Large intestine (tissue), 3 donors: ENCODE data around the gene ZNF628. TPM values are rescaled to one million over a fixed set of nuclear protein-coding genes. Genes with fewer than 3 reads are reported as not detected.
"Not testable (repeated sequence)": the region's sequence is repeated elsewhere in the genome, so short reads cannot be mapped to it uniquely, and the experiment has no call there.

ENCODE experiments used
- DNase-seq, 2 donors: peaks; one replicate each; pipeline versions ENCODE4 v3.0.0 to v3.0.0-alpha.2; 2013
- H3K27ac ChIP-seq: one replicate; pipeline ENCODE4 v1.5.1; 2013; ENCODE audit warnings: low read length
- H3K27me3 ChIP-seq: 2 replicates; pipeline ENCODE4 v1.6.1; 2013; ENCODE audit warnings: low read length; ENCODE audit not compliant: control insufficient read depth, insufficient read depth
- H3K36me3 ChIP-seq: 2 replicates; pipeline ENCODE4 v1.6.1; 2013; ENCODE audit warnings: low read length; ENCODE audit not compliant: control insufficient read depth, insufficient read depth
- H3K4me1 ChIP-seq: one replicate; pipeline ENCODE4 v1.6.1; 2013; ENCODE audit warnings: low read length; ENCODE audit not compliant: control insufficient read depth, insufficient read depth
- H3K4me3 ChIP-seq: one replicate; pipeline ENCODE4 v1.5.1; 2013; ENCODE audit warnings: low read length
- H3K9me3 ChIP-seq: one replicate; pipeline ENCODE4 v1.6.1; 2013; ENCODE audit warnings: mild to moderate bottlenecking, low read depth, low read length, moderate library complexity; ENCODE audit not compliant: control insufficient read depth
- WGBS: methylation state at CpG from one replicate; pipeline ENCODE4 v1.1.5; 2013; ENCODE audit warnings: low lambda C conversion rate; ENCODE audit not compliant: insufficient coverage; 5-methylcytosine and 5-hydroxymethylcytosine counted together
- polyA plus RNA-seq: library from polyadenylated mRNA; unstranded; fragments of 120-200 nt; gene quantifications from one replicate; pipeline ENCODE4 v1.2.1, GENCODE V29; 2013

The ZNF628 gene
- polyA plus RNA-seq, 1 donor = 5.6 TPM

DNA sequence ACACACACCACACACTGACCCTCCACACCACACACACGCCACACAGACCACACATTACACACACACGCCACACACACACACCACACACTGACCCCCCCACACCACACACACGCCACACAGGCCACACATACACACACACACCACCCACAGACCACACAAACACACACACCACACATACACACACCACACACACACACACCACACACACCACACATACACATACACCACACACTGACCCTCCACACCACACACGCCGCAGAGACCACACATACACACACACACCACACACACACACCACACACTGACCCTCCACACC, 28.3 kb upstream of the ZNF628 start:
- no CpG with 5 or more reads among the region's 5 CpGs for WGBS
- not testable (repeated sequence) for DNase-seq, H3K9me3 ChIP-seq, H3K27ac ChIP-seq, H3K4me3 ChIP-seq, H3K36me3 ChIP-seq, H3K4me1 ChIP-seq
- peaks cover 76% of the 10 kb centered on the region for H3K27me3 ChIP-seq

DNA sequence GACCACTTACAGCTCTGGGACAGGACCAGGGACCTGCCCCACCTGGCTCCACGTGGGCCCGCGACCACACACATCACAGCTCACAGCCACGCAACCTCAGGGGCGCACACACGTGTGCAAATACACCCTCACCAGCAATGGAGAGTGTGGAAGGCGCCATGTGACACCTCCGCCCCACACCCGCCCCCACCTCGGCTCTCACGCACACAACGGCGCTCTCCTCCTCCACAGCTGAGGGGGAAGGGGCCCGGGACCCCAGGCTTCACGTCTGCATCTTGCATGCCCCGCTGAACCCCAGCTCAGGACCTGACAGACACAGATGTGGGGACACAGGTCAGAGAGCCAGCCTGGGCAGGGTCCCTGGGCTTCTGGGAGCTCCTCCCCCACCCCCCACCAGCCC, 26.9 kb upstream of the ZNF628 start:
- H3K9me3 ChIP-seq = peaks cover 9% of the 10 kb centered on the region
- H3K27ac ChIP-seq = no peak overlapping the region
- H3K4me1 ChIP-seq = peaks cover 8% of the 10 kb centered on the region
- WGBS = no CpG with 5 or more reads among the region's 16 CpGs
- peaks cover 4% of the 10 kb centered on the region for H3K36me3 ChIP-seq
- peaks cover 65% of the 10 kb centered on the region for H3K27me3 ChIP-seq
- no peak overlapping the region for H3K4me3 ChIP-seq
- DNase-seq = no peak

- peaks cover 9% of the 10 kb centered on the region for H3K36me3 ChIP-seq
- WGBS = 0% methylated on average over 4 of the region's 80 CpGs
- no peak overlapping the region for H3K27ac ChIP-seq
- peaks cover 9% of the 10 kb centered on the region for H3K9me3 ChIP-seq
- peaks cover 8% of the 10 kb centered on the region for H3K4me1 ChIP-seq
- peaks cover 49% of the 10 kb centered on the region for H3K27me3 ChIP-seq
- H3K4me3 ChIP-seq = no peak overlapping the region
- DNase-seq = no peak
Observed at GRCh38 chr19:55451163-55451964, 25.1 kb upstream of the ZNF628 start.

- Histone ChIP-seq H3K9me3 (peaks cover 9% of the 10 kb centered on the region), H3K4me1 (peaks cover 8% of the 10 kb centered on the region), H3K36me3 (peaks cover 11% of the 10 kb centered on the region), H3K27me3 (peaks cover 43% of the 10 kb centered on the region), H3K27ac (no peak overlapping the region), H3K4me3 (peak overlapping the region; percentile 7)
- no peak for DNase-seq
- WGBS = no CpG with 5 or more reads among the region's 57 CpGs
Observed at GRCh38 chr19:55451965-55452748, 24.3 kb upstream of the ZNF628 start.

GRCh38 chr19:55452749-55453346, 23.6 kb upstream of the ZNF628 start:
- Histone ChIP-seq H3K9me3 (peaks cover 9% of the 10 kb centered on the region), H3K4me1 (peaks cover 8% of the 10 kb centered on the region), H3K36me3 (peaks cover 11% of the 10 kb centered on the region), H3K27ac (no peak overlapping the region), H3K4me3 (no peak overlapping the region), H3K27me3 (peaks cover 36% of the 10 kb centered on the region)
- WGBS = no CpG with 5 or more reads among the region's 34 CpGs
- DNase-seq = peak; percentile 79 to 82

GRCh38 chr19:55453511-55454260, 22.7 kb upstream of the ZNF628 start:
- WGBS = 88% methylated on average over 2 of the region's 12 CpGs
- Histone ChIP-seq H3K27me3 (peaks cover 36% of the 10 kb centered on the region), H3K4me3 (no peak overlapping the region), H3K9me3 (peaks cover 9% of the 10 kb centered on the region), H3K4me1 (peaks cover 8% of the 10 kb centered on the region), H3K27ac (no peak overlapping the region), H3K36me3 (peaks cover 11% of the 10 kb centered on the region)
- peak in 1 of 2 donors; percentile 59 for DNase-seq

GRCh38 chr19:55454787-55455243, 21.6 kb upstream of the ZNF628 start:
- Histone ChIP-seq H3K36me3 (peaks cover 11% of the 10 kb centered on the region), H3K27me3 (peaks cover 27% of the 10 kb centered on the region), H3K4me1 (peaks cover 12% of the 10 kb centered on the region), H3K4me3 (no peak overlapping the region), H3K9me3 (peaks cover 3% of the 10 kb centered on the region), H3K27ac (no peak overlapping the region)
- no CpG with 5 or more reads among the region's 14 CpGs for WGBS
- DNase-seq = no peak

- Histone ChIP-seq H3K9me3 (peaks cover 3% of the 10 kb centered on the region), H3K4me3 (no peak overlapping the region), H3K27ac (no peak overlapping the region), H3K27me3 (peaks cover 21% of the 10 kb centered on the region), H3K4me1 (peaks cover 21% of the 10 kb centered on the region), H3K36me3 (peaks cover 11% of the 10 kb centered on the region)
- no CpG with 5 or more reads among the region's 11 CpGs for WGBS
- no peak for DNase-seq
Observed at GRCh38 chr19:55455576-55456235, 20.7 kb upstream of the ZNF628 start.

- Histone ChIP-seq H3K36me3 (peaks cover 11% of the 10 kb centered on the region), H3K9me3 (peaks cover 3% of the 10 kb centered on the region), H3K27ac (no peak overlapping the region), H3K27me3 (peaks cover 16% of the 10 kb centered on the region), H3K4me1 (peaks cover 28% of the 10 kb centered on the region), H3K4me3 (no peak overlapping the region)
- no CpG with 5 or more reads among the region's 14 CpGs for WGBS
- no peak for DNase-seq
Observed at GRCh38 chr19:55456347-55456746, 20.1 kb upstream of the ZNF628 start.
